H54 (cell line): ENCODE results near the gene ACSM2B.
"Not testable (repeated sequence)": the region's sequence is repeated elsewhere in the genome, so short reads cannot be mapped to it uniquely, and the experiment has no call there.

Source experiments
- DNase-seq: peaks from one replicate; pipeline ENCODE4 v3.0.0; 2011; ENCODE audit warnings: low spot score, mixed read lengths; ENCODE audit not compliant: insufficient read length
- FAIRE-seq: peaks from 3 replicates; lab custom pipeline; 2011; peaks lifted over from hg19 to GRCh38; lab: Jason Lieb, UNC
- POLR2A ChIP-seq: IDR thresholded peaks from 2 replicates; pipeline ENCODE4 v1.6.1; 2011; ENCODE audit warnings: low read depth, mild to moderate bottlenecking, low read length

The ACSM2B gene

GRCh38 chr16:20520103-20520502, 56.1 kb downstream of the ACSM2B start:
- no peak for TF ChIP-seq POLR2A

GRCh38 chr16:20519231-20519630, 56.9 kb downstream of the ACSM2B start:
- FAIRE-seq: no peak
- no peak for DNase-seq
- TF ChIP-seq POLR2A: no peak

More at GRCh38 chr16:20520103-20520502, 56.1 kb downstream of the ACSM2B start:
- FAIRE-seq (no peak), DNase-seq (no peak)

GRCh38 chr16:20517149-20517548, 59.0 kb downstream of the ACSM2B start:
- no peak for FAIRE-seq
- DNase-seq: no peak
- no peak for TF ChIP-seq POLR2A

- TF ChIP-seq POLR2A: no peak
- no peak for DNase-seq
- no peak for FAIRE-seq
Measured at GRCh38 chr16:20515688-20516090, 60.5 kb downstream of the ACSM2B start.

DNA sequence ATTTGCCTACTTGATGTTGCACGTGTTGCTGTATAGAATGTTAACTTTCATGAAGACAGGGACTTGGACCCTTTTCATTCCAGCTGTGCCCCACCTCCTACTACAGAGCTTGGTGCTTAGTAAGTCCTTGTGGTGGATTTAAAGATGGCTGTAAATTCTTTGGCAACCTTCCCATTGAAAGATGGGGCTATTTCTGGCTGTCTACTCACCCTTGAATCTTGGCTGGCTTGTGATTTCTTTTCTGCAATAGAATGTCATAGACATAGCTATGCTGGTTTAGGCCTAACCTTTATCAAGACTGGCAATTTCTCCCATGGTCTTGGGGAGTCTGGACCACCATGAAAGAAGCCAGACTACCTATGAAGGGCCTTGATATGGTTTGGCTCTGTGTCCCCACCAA, 65.8 kb downstream of the ACSM2B start:
- DNase-seq (no peak), FAIRE-seq (no peak)
- no peak for TF ChIP-seq POLR2A

DNA sequence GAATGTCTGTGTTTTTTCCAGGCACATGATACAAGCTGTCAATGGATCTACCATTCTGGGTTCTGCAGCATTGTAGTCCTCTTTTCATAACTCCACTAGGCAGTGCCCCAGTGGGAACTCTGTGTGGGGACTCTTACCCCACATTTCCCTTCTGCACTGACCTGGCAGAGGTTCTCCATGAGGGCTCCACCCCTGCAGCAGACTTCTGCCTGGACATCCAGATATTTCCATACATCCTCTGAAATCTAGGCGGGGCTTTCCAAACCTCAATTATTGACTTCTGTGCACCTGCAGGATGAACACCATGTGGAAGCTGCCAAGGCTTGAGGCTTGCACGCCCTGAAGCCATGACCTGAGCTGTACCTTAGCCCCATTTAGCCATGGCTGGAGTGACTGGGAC, 68.9 kb downstream of the ACSM2B start:
- TF ChIP-seq POLR2A: no peak

DNA sequence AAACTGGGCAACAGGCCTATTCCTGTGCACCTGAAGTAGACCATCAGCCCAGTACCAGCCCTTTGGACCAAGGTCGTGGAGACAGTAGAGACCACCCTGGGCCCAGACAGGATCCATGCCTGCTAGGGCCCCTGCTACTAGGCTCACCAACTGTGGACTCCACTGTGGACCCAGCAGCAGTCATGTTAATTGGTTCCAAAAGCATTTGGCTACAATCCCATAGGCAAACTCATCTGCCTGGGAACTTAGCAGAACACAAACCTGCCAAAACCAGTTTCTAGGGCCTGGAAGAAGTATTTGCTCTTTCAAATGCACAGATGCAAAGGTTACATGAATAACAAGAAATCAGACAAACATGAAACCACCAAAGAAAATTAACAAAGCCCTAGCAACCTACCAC, 71.7 kb downstream of the ACSM2B start:
- DNase-seq (no peak), FAIRE-seq (no peak)
- TF ChIP-seq POLR2A: no peak

More for the DNA sequence above, 68.9 kb downstream of the ACSM2B start:
- FAIRE-seq (no peak), DNase-seq (no peak)

- not testable (repeated sequence) for DNase-seq
Measured at GRCh38 chr16:20491448-20491847, 84.7 kb downstream of the ACSM2B start.

GRCh38 chr16:20490994-20491393, 85.2 kb downstream of the ACSM2B start:
- not testable (repeated sequence) for DNase-seq, FAIRE-seq

More at GRCh38 chr16:20491448-20491847, 84.7 kb downstream of the ACSM2B start:
- FAIRE-seq: not testable (repeated sequence)
